GM23338 (cell line): ENCODE results near the gene GDPD4. TPM values are rescaled to one million over a fixed set of nuclear protein-coding genes. Genes with fewer than 3 reads are reported as not detected.

Experiments used
- ATAC-seq: fragments of 200-7000 bp; cut with Tn5 transposase; 3 replicates; pipeline ENCODE4 v1.9.1; 2020
- DNase-seq: peaks from one replicate; pipeline ENCODE4 v3.0.0-alpha.2; 2015; ENCODE audit warnings: low spot score
- H2AFZ ChIP-seq: fragments of 200-600 bp; sonication (generic); 2 replicates; pipeline ENCODE4 v1.8.0; 2016; ENCODE audit warnings: antibody characterized with exemption, mild to moderate bottlenecking, moderate library complexity
- H3F3A ChIP-seq: fragments of 200-600 bp; sonication (generic); replicated peaks from 2 replicates; pipeline ENCODE4 v1.8.0; 2017; ENCODE audit warnings: antibody characterized with exemption, mixed run types, low read depth
- H3K27ac ChIP-seq: fragments of 200-600 bp; sonication (generic); 2 replicates; pipeline ENCODE4 v1.6.1; 2016; ENCODE audit warnings: low read depth
- H3K27me3 ChIP-seq: fragments of 200-600 bp; sonication (generic); 2 replicates; pipeline ENCODE4 v1.8.0; 2016; ENCODE audit warnings: mild to moderate bottlenecking, mixed run types, moderate library complexity; ENCODE audit not compliant: insufficient read depth
- H3K36me3 ChIP-seq: fragments of 200-600 bp; sonication (generic); 2 replicates; pipeline ENCODE4 v1.8.0; 2016; ENCODE audit warnings: mild to moderate bottlenecking; ENCODE audit not compliant: insufficient read depth
- H3K4me1 ChIP-seq: fragments of 200-600 bp; sonication (generic); 2 replicates; pipeline ENCODE4 v1.8.0; 2016; ENCODE audit warnings: mild to moderate bottlenecking, moderate library complexity; ENCODE audit not compliant: insufficient read depth
- H3K4me2 ChIP-seq: fragments of 200-600 bp; sonication (generic); 2 replicates; pipeline ENCODE4 v1.7.1; 2017; ENCODE audit warnings: mixed run types
- H3K4me3 ChIP-seq: fragments of 200-600 bp; sonication (generic); 2 replicates; pipeline ENCODE4 v1.6.1; 2016; ENCODE audit warnings: mixed run types
- H3K79me2 ChIP-seq: fragments of 200-600 bp; sonication (generic); replicated peaks from 2 replicates; pipeline ENCODE4 v1.8.0; 2017; ENCODE audit warnings: mild to moderate bottlenecking; ENCODE audit not compliant: insufficient read depth
- H3K9me2 ChIP-seq: fragments of 200-600 bp; sonication (generic); 2 replicates; pipeline ENCODE4 v1.8.0; 2017; ENCODE audit not compliant: insufficient read depth
- H4K20me1 ChIP-seq: fragments of 200-600 bp; sonication (generic); replicated peaks from 2 replicates; pipeline ENCODE4 v1.8.0; 2017; ENCODE audit warnings: mild to moderate bottlenecking; ENCODE audit not compliant: insufficient read depth
- H3K27ac Mint-ChIP-seq: 2 replicates; pipeline ENCODE4 v1.8.0; 2020; ENCODE audit warnings: inconsistent platforms, mild to moderate bottlenecking, moderate library complexity, mixed read lengths
- H3K27me3 Mint-ChIP-seq: 3 replicates; pipeline ENCODE4 v1.8.0; 2022; ENCODE audit warnings: low read depth, mild to moderate bottlenecking, moderate library complexity, mixed read lengths, inconsistent platforms; ENCODE audit not compliant: insufficient read depth, poor library complexity
- H3K36me3 Mint-ChIP-seq: 3 replicates; pipeline ENCODE4 v1.8.0; 2021; ENCODE audit warnings: low read depth, mild to moderate bottlenecking, inconsistent platforms, moderate library complexity, mixed read lengths
- H3K4me1 Mint-ChIP-seq: 3 replicates; pipeline ENCODE4 v1.8.0; 2020; ENCODE audit warnings: mild to moderate bottlenecking, inconsistent platforms, mixed read lengths
- H3K4me3 Mint-ChIP-seq: 3 replicates; pipeline ENCODE4 v1.8.0; 2021; ENCODE audit warnings: moderate library complexity, mild to moderate bottlenecking, inconsistent platforms, mixed read lengths
- H3K9me3 Mint-ChIP-seq: 3 replicates; pipeline ENCODE4 v1.8.0; 2020; ENCODE audit warnings: moderate library complexity, mild to moderate bottlenecking, inconsistent platforms, mixed read lengths
- CREB1 ChIP-seq: fragments of 250-450 bp; sonication (Bioruptor Pico); IDR thresholded peaks from 2 replicates; pipeline ENCODE4 v1.5.0; 2020; ENCODE audit warnings: low read depth, mild to moderate bottlenecking, moderate library complexity
- ETS1 ChIP-seq: IDR thresholded peaks from 2 replicates; pipeline ENCODE4 v1.6.1; 2016; ENCODE audit warnings: antibody characterized with exemption
- EZH2 ChIP-seq: fragments of 200-600 bp; sonication (generic); IDR thresholded peaks from one replicate; pipeline ENCODE4 v1.8.0; 2017; ENCODE audit warnings: antibody characterized with exemption, mild to moderate bottlenecking, low read depth; ENCODE audit not compliant: unreplicated experiment
- EZH2phosphoT487 ChIP-seq: fragments of 200-600 bp; sonication (generic); IDR thresholded peaks from one replicate; pipeline ENCODE4 v1.8.1; 2018; ENCODE audit warnings: antibody characterized with exemption; ENCODE audit not compliant: unreplicated experiment
- NANOG ChIP-seq: IDR thresholded peaks from 2 replicates; pipeline ENCODE4 v1.6.1; 2016; ENCODE audit warnings: antibody characterized with exemption, borderline replicate concordance
- POLR2AphosphoS5 ChIP-seq: IDR thresholded peaks from 2 replicates; pipeline ENCODE4 v1.6.1; 2016; ENCODE audit warnings: antibody characterized with exemption, low read depth
- REST ChIP-seq: IDR thresholded peaks from one replicate; pipeline ENCODE4 v1.6.1; 2018; ENCODE audit warnings: antibody characterized with exemption; ENCODE audit not compliant: unreplicated experiment
- STAT1 ChIP-seq: IDR thresholded peaks from one replicate; pipeline ENCODE4 v1.6.1; 2016; ENCODE audit warnings: antibody characterized with exemption; ENCODE audit not compliant: unreplicated experiment
- ZNF114 ChIP-seq: fragments of 250-450 bp; sonication (Bioruptor Pico); IDR thresholded peaks from 2 replicates; pipeline ENCODE4 v1.5.0; 2020; ENCODE audit warnings: mild to moderate bottlenecking, moderate library complexity
- polyA plus RNA-seq: library from polyadenylated mRNA; unstranded; fragments of >200 nt; fragmentation: Nextera tagmentation; extraction: Ambion mirVana; gene quantifications from 2 replicates; pipeline ENCODE4 v1.2.1, GENCODE V29; 2016
- total RNA-seq: library from RNA; depleted of rRNA; stranded (reverse); fragments of >200 nt; shearing (Covaris generic); gene quantifications from 2 replicates; pipeline ENCODE4 v1.2.3, GENCODE V29; 2014; rRNA removed

Gene GDPD4
- total and polyA plus RNA-seq, 2 experiments from 2014 or later: not detected

GRCh38 chr11:77167111-77167626, 134.3 kb downstream of the GDPD4 start:
- no peak overlapping the region for H3K4me3 ChIP-seq
- Mint-ChIP-seq H3K4me3 (no peak overlapping the region), H3K9me3 (no peaks in the 10 kb centered on the region; the same call in 2 of the 3 replicates), H3K4me1 (peaks cover 28% of the 10 kb centered on the region), H3K27me3 (peaks cover 3% of the 10 kb centered on the region), H3K36me3 (no peaks in the 10 kb centered on the region; the same call in 2 of the 3 replicates), H3K27ac (no peak overlapping the region)
- H3K36me3 ChIP-seq: no peaks in the 10 kb centered on the region
- H3K4me2 ChIP-seq: no peak overlapping the region
- H4K20me1 ChIP-seq: no peaks in the 10 kb centered on the region
- TF ChIP-seq STAT1 (no peak), ETS1 (no peak), CREB1 (no peak), EZH2phosphoT487 (no peak), NANOG (no peak), REST (no peak), EZH2 (no peak), POLR2AphosphoS5 (no peak), ZNF114 (CRISPR knock-in tag) (no peak)
- H2AFZ ChIP-seq: no peak overlapping the region
- peaks cover 17% of the 10 kb centered on the region for H3K4me1 ChIP-seq
- no peak for DNase-seq
- no peaks in the 10 kb centered on the region for H3K9me2 ChIP-seq
- no peak overlapping the region for H3K27ac ChIP-seq
- no peak for ATAC-seq
- no peaks in the 10 kb centered on the region for H3F3A ChIP-seq
- no peaks in the 10 kb centered on the region for H3K79me2 ChIP-seq
- H3K27me3 ChIP-seq: no peaks in the 10 kb centered on the region

Other genes starting within 250 kb of the GDPD4 start
- 23.2 and 32.2 TPM in 2 replicates for gene CAPN5, start 234.7 kb downstream of the GDPD4 start, total RNA-seq
- gene CAPN5, start 234.7 kb downstream of the GDPD4 start, polyA plus RNA-seq: 10.2 TPM in 2 replicates
- 1.0 TPM in 1 of 2 replicates, not detected in the other for gene OMP, start 198.8 kb downstream of the GDPD4 start, total RNA-seq
- gene OMP, start 198.8 kb downstream of the GDPD4 start, polyA plus RNA-seq: not detected in 2 replicates
- gene MYO7A, start 173.4 kb downstream of the GDPD4 start, total RNA-seq: 2.3 and 5.4 TPM in 2 replicates
- gene MYO7A, start 173.4 kb downstream of the GDPD4 start, polyA plus RNA-seq: 1.7 and 1.8 TPM in 2 replicates
- 143 and 175 TPM in 2 replicates for gene PAK1, start 172.4 kb upstream of the GDPD4 start, total RNA-seq
- 102 and 109 TPM in 2 replicates for gene PAK1, start 172.4 kb upstream of the GDPD4 start, polyA plus RNA-seq